Activated B cell treated with CpG ODN at 0.5 μM for 24 hours (primary cell): ENCODE data around the gene MAP2K6. TPM values are rescaled to one million over a fixed set of nuclear protein-coding genes. Genes with fewer than 3 reads are reported as not detected.

Experiments used
- ATAC-seq: fragments of 200-7000 bp; cut with Tn5 transposase; one replicate; pipeline ENCODE4 v1.10.0; 2021; ENCODE audit warnings: low read depth, mild to moderate bottlenecking, moderate library complexity
- CTCF ChIA-PET: fragments of 350-600 bp; sonication (Branson Sonifier 250); formaldehyde crosslinking; loops from one replicate; lab custom pipeline; 2021; ENCODE audit warnings: antibody characterized with exemption; lab: Charles Lee
- POLR2A ChIA-PET: fragments of 350-600 bp; sonication (Branson Sonifier 250); formaldehyde crosslinking; loops from one replicate; lab custom pipeline; 2021; ENCODE audit warnings: antibody characterized with exemption; lab: Charles Lee
- DNase-seq: peaks from one replicate; pipeline ENCODE4 v3.0.0; 2022
- H3K27ac Mint-ChIP-seq: one replicate; pipeline ENCODE4 v1.8.0; 2020; ENCODE audit warnings: mixed read lengths
- H3K27me3 Mint-ChIP-seq: one replicate; pipeline ENCODE4 v1.8.0; 2021; ENCODE audit warnings: mixed read lengths
- H3K36me3 Mint-ChIP-seq: one replicate; pipeline ENCODE4 v1.8.0; 2021; ENCODE audit warnings: low read depth, mixed read lengths
- H3K4me1 Mint-ChIP-seq: one replicate; pipeline ENCODE4 v1.8.0; 2021; ENCODE audit warnings: mixed read lengths
- H3K4me3 Mint-ChIP-seq: one replicate; pipeline ENCODE4 v1.8.0; 2020; ENCODE audit warnings: mild to moderate bottlenecking, mixed read lengths
- H3K9me3 Mint-ChIP-seq: one replicate; pipeline ENCODE4 v1.8.0; 2020; ENCODE audit warnings: mixed read lengths
- intact Hi-C: fragments of 100-400 bp; cut with micrococcal nuclease; formaldehyde crosslinking; loops from one replicate; pipeline ENCODE4 v1.15.1; 2024
- total RNA-seq: library from RNA; stranded (reverse); gene quantifications from 2 replicates; pipeline ENCODE4 v1.2.3, GENCODE V29; 2022
- TF ChIP-seq, protein P1 (sequence below): fragments of 200-600 bp; IDR thresholded peaks from one replicate; pipeline ENCODE4 v1.8.0; 2022; ENCODE audit warnings: antibody characterized with exemption, mild to moderate bottlenecking

MAP2K6 gene
- total RNA-seq, 1 donor from 2014 or later, result 2.9 TPM

DNA sequence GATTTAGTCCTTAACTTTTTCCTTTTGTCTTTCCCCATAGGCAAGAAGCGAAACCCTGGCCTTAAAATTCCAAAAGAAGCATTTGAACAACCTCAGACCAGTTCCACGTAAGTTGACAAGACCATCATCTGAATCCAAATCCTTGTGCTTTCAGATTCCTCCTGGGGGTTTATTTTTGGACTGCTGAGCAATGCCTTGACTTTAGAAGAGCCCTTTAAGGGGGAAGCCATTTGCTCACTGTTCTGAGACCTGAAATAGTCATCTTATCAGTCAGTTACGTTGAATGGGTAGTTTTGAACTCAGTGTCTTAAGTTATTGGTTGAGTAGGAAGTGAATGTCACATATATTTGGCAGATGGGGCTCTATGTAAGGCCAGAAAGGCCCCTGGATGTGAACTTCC lies 91.2 kb downstream of the MAP2K6 start:
- intact Hi-C loops, result no loop called here
- no peaks in the 10 kb centered on the region for H3K27me3 Mint-ChIP-seq
- CTCF ChIA-PET, result interaction anchor here (3.8 kb wide), 1 partner anchor 18 kb away, joined by 22 read pairs; no protein-coding TSS in a partner anchor
- POLR2A ChIA-PET, result interaction anchor here (1.3 kb wide), 1 partner anchor 257 kb away, joined by 8 read pairs; no protein-coding TSS in a partner anchor
- H3K9me3 Mint-ChIP-seq, result no peaks in the 10 kb centered on the region
- H3K4me3 Mint-ChIP-seq, result no peak overlapping the region
- ATAC-seq, result no peak
- H3K4me1 Mint-ChIP-seq, result peaks cover 48% of the 10 kb centered on the region
- peaks cover 13% of the 10 kb centered on the region for H3K36me3 Mint-ChIP-seq
- DNase-seq, result no peak
- H3K27ac Mint-ChIP-seq, result no peak overlapping the region
- TF ChIP-seq, protein P1, sequence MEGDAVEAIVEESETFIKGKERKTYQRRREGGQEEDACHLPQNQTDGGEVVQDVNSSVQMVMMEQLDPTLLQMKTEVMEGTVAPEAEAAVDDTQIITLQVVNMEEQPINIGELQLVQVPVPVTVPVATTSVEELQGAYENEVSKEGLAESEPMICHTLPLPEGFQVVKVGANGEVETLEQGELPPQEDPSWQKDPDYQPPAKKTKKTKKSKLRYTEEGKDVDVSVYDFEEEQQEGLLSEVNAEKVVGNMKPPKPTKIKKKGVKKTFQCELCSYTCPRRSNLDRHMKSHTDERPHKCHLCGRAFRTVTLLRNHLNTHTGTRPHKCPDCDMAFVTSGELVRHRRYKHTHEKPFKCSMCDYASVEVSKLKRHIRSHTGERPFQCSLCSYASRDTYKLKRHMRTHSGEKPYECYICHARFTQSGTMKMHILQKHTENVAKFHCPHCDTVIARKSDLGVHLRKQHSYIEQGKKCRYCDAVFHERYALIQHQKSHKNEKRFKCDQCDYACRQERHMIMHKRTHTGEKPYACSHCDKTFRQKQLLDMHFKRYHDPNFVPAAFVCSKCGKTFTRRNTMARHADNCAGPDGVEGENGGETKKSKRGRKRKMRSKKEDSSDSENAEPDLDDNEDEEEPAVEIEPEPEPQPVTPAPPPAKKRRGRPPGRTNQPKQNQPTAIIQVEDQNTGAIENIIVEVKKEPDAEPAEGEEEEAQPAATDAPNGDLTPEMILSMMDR, result no peak

DNA sequence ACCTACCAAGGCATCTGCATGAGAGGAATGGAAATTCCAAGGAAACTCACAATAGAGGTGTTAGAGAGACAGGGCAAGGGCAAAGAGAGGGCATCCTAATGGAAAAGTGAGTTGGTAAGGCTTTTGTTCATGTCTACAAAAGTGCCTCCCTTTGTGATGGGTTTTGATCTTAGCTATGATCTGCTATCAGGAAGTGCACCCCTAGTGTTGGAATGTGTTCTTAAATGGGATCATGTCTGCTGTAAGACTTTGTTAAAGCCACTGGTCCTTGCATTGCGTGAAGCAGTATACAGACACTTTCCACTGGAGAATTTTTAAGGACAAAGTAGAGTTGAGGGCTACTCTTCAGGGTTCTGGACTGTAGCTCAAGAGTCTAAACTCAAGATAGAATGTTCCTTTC lies 92.0 kb downstream of the MAP2K6 start:
- intact Hi-C loops, result no loop called here
- H3K36me3 Mint-ChIP-seq, result peaks cover 14% of the 10 kb centered on the region
- ChIA-PET CTCF (interaction anchor here (3.8 kb wide), 1 partner anchor 17 kb away, joined by 22 read pairs; no protein-coding TSS in a partner anchor), POLR2A (no interaction called here)
- no peaks in the 10 kb centered on the region for H3K27me3 Mint-ChIP-seq
- TF ChIP-seq, protein P1, result no peak
- no peak overlapping the region for H3K4me3 Mint-ChIP-seq
- H3K27ac Mint-ChIP-seq, result no peak overlapping the region
- peaks cover 44% of the 10 kb centered on the region for H3K4me1 Mint-ChIP-seq
- no peaks in the 10 kb centered on the region for H3K9me3 Mint-ChIP-seq
- DNase-seq (no peak), ATAC-seq (no peak)

DNA sequence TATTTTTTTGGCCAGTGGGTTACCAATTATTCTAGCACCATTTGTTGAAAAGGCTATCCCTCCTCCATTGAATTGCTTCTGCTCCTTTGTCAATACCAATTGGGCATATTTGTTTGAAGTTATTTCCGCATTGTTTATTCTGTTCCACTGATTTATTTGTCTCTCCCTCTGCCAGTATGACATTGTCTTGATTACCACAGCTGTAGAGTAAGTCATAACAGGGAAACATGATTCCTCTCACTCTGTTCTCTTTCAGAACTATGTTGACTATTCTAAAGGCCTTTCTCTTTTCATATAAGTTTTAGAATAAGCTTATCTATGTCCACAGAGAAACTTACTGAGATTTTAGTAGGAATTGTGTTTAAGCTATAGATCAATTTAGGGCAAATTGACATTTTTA lies 94.3 kb downstream of the MAP2K6 start:
- TF ChIP-seq, protein P1, result no peak
- no peaks in the 10 kb centered on the region for H3K9me3 Mint-ChIP-seq
- peaks cover 21% of the 10 kb centered on the region for H3K4me1 Mint-ChIP-seq
- ChIA-PET CTCF (interaction anchor here (0.7 kb wide), 1 partner anchor 11 kb away, joined by 3 read pairs; no protein-coding TSS in a partner anchor), POLR2A (no interaction called here)
- no peak for ATAC-seq
- H3K27ac Mint-ChIP-seq, result no peak overlapping the region
- H3K36me3 Mint-ChIP-seq, result peaks cover 14% of the 10 kb centered on the region
- no peak for DNase-seq
- H3K27me3 Mint-ChIP-seq, result no peaks in the 10 kb centered on the region
- H3K4me3 Mint-ChIP-seq, result no peak overlapping the region
- intact Hi-C loops, result no loop called here

DNA sequence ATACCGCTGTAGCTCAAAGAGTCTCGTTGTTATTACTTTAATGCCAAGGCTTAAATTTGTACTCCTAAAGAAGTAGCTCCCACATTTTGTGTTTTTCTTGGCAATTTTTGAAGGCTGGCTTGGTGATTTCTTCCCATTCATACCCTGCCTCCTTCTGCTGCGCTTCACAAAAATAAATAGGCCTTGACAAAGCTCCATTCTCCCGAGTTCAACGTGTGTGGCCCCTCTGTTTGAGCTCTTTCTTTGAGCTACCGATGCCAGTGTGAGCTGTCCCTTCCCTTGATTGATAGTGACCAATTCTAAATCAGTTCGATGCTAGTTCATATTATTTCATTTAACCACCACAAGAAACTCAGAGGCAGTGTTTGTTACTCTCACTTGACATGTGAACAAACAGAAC lies 96.8 kb downstream of the MAP2K6 start:
- DNase-seq, result no peak
- ChIA-PET CTCF (interaction anchor here (0.9 to 1.1 kb wide), 2 partner anchors 12 to 15 kb away, joined by 3 read pairs; no protein-coding TSS in a partner anchor), POLR2A (no interaction called here)
- intact Hi-C loops, result loop anchor here (10.0 kb wide), 1 partner anchor 1686 kb away; the partner anchor contains the start of gene BPTF
- Mint-ChIP-seq H3K4me3 (no peak overlapping the region), H3K27ac (no peak overlapping the region), H3K4me1 (peaks cover 13% of the 10 kb centered on the region), H3K36me3 (peaks cover 10% of the 10 kb centered on the region), H3K9me3 (no peaks in the 10 kb centered on the region), H3K27me3 (peaks cover 2% of the 10 kb centered on the region)
- TF ChIP-seq, protein P1, result no peak
- ATAC-seq, result no peak

DNA sequence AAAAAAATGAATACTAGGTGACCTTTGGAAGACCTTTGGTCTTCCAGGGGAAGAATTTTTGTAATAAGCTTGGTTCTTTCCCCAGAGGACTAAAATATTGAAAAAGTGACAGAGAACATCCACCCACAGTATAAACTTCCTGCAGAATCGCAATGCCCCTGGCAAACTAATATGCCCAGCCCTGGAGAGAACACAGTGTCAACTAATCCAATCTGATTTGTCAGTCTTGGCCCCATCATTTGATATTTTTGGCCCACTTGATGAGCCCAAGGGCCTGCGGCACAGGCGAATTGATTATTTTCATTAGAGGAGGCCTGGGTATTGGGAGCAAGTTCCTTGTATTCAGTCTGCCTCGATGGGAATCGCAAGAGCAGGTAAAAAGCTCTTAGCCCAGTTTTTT lies 98.4 kb downstream of the MAP2K6 start:
- POLR2A ChIA-PET, result no interaction called here
- intact Hi-C loops, result loop anchor here (10.0 kb wide), 1 partner anchor 1688 kb away; the partner anchor contains the start of gene BPTF
- peaks cover 26% of the 10 kb centered on the region for H3K4me1 Mint-ChIP-seq
- no peak overlapping the region for H3K27ac Mint-ChIP-seq
- H3K9me3 Mint-ChIP-seq, result no peaks in the 10 kb centered on the region
- peaks cover 2% of the 10 kb centered on the region for H3K27me3 Mint-ChIP-seq
- DNase-seq (no peak), ATAC-seq (no peak)
- peaks cover 18% of the 10 kb centered on the region for H3K36me3 Mint-ChIP-seq
- TF ChIP-seq, protein P1, result no peak
- CTCF ChIA-PET, result interaction anchor here (1.4 kb wide), 1 partner anchor 14 kb away, joined by 3 read pairs; no protein-coding TSS in a partner anchor
- no peak overlapping the region for H3K4me3 Mint-ChIP-seq
